Common myeloid progenitor, CD34-positive (primary cell): ENCODE results near the gene AP4E1.
"Not testable (repeated sequence)": the region's sequence is repeated elsewhere in the genome, so short reads cannot be mapped to it uniquely, and the experiment has no call there.

Experiments used
- CTCF ChIA-PET: fragments of 350-600 bp; sonication (Branson Sonifier 250); formaldehyde crosslinking; loops from one replicate; lab custom pipeline; 2021; ENCODE audit warnings: antibody characterized with exemption; lab: Charles Lee
- POLR2A ChIA-PET: fragments of 350-600 bp; sonication (Branson Sonifier 250); formaldehyde crosslinking; loops from one replicate; lab custom pipeline; 2021; ENCODE audit warnings: antibody characterized with exemption; lab: Charles Lee
- DNase-seq, 3 donors: peaks; one replicate each; pipeline versions ENCODE4 v3.0.0 to v3.0.0-alpha.2; 2013
- H3K27ac ChIP-seq, 2 experiments: 1 replicate in 1 of 2; 2 replicates in 1 of 2; pipeline ENCODE4 v1.7.0; 2013; ENCODE audit warnings: inconsistent platforms in 2 of 2, low read length in 2 of 2, mild to moderate bottlenecking in 2 of 2, low read depth in 1 of 2, moderate library complexity in 1 of 2; ENCODE audit not compliant: severe bottlenecking in 2 of 2, insufficient read depth in 1 of 2, poor library complexity in 1 of 2
- H3K27me3 ChIP-seq, 5 experiments: replicated peaks in 2 of 5; 1 replicate in 3 of 5; 2 replicates in 2 of 5; pipeline versions ENCODE4 v1.6.1 to v1.7.0; 2013; ENCODE audit warnings: low read length in 4 of 5, mild to moderate bottlenecking in 2 of 5, moderate library complexity in 2 of 5, inconsistent platforms in 1 of 5; ENCODE audit not compliant: insufficient read depth in 5 of 5, control insufficient read depth in 4 of 5
- H3K36me3 ChIP-seq, 4 experiments: 1 replicate in 2 of 4; 2 replicates in 2 of 4; pipeline versions ENCODE4 v1.6.1 to v1.7.0; 2013; ENCODE audit warnings: low read length in 3 of 4, control low read depth in 1 of 4, mild to moderate bottlenecking in 1 of 4; ENCODE audit not compliant: control insufficient read depth in 4 of 4, insufficient read depth in 4 of 4
- H3K4me1 ChIP-seq, 4 experiments: 1 replicate in 3 of 4; 2 replicates in 1 of 4; pipeline versions ENCODE4 v1.6.1 to v1.7.1; 2013; ENCODE audit warnings: low read length in 3 of 4, mild to moderate bottlenecking in 3 of 4, control low read depth in 1 of 4, inconsistent platforms in 1 of 4, moderate library complexity in 1 of 4; ENCODE audit not compliant: control insufficient read depth in 4 of 4, insufficient read depth in 4 of 4; ENCODE audit errors: control extremely low read depth in 1 of 4
- H3K4me3 ChIP-seq, 7 experiments: 1 replicate in 4 of 7; 2 replicates in 3 of 7; pipeline versions ENCODE4 v1.5.1 to v1.7.0; 2013; ENCODE audit warnings: mild to moderate bottlenecking in 7 of 7, low read length in 6 of 7, moderate library complexity in 6 of 7, inconsistent platforms in 2 of 7, low read depth in 2 of 7, control low read depth in 1 of 7; ENCODE audit not compliant: insufficient read depth in 4 of 7, control insufficient read depth in 1 of 7; ENCODE audit errors: extremely low read depth in 1 of 7
- H3K9me3 ChIP-seq, 5 experiments: 1 replicate in 4 of 5; 2 replicates in 1 of 5; pipeline versions ENCODE4 v1.6.1 to v1.7.1; 2013; ENCODE audit warnings: low read length in 4 of 5, mild to moderate bottlenecking in 2 of 5, inconsistent platforms in 1 of 5, low read depth in 1 of 5, moderate library complexity in 1 of 5; ENCODE audit not compliant: control insufficient read depth in 4 of 5, insufficient read depth in 2 of 5; ENCODE audit errors: control extremely low read depth in 1 of 5
- WGBS: methylation state at CpG from one replicate; pipeline ENCODE4 v1.1.5; 2013; ENCODE audit not compliant: insufficient coverage; 5-methylcytosine and 5-hydroxymethylcytosine counted together

AP4E1 gene

DNA sequence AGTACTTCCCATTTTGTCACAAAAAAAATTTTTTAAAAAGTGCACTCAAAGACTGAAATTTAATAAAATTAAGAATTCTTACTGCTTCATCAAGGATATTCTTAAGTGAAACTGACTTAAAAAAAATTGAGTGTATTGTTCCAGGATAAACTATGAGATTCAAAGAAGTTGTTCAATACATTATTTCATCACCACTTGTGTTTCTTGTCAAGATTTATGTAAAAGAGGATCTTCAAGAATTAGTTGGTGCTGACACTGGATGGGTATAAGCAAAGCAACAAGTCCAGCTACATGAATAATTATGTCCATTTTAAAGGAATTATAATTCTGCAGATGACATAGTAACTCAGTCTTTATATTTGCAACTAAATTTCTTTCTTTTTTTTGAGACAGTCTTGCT lies 4.3 kb upstream of the AP4E1 start:
- Histone ChIP-seq H3K27ac (no peak overlapping the region), H3K4me1 (peaks cover 9 to 24% (median 14%) of the 10 kb centered on the region in 4 experiments), H3K36me3 (no peaks in the 10 kb centered on the region), H3K9me3 (no peaks in the 10 kb centered on the region), H3K4me3 (no peak overlapping the region), H3K27me3 (no peaks in the 10 kb centered on the region)
- POLR2A ChIA-PET = no interaction called here
- DNase-seq = no peak
- CTCF ChIA-PET = interaction anchor here (0.7 kb wide), 1 partner anchor 25 kb away, joined by 3 read pairs; no protein-coding TSS in a partner anchor

DNA sequence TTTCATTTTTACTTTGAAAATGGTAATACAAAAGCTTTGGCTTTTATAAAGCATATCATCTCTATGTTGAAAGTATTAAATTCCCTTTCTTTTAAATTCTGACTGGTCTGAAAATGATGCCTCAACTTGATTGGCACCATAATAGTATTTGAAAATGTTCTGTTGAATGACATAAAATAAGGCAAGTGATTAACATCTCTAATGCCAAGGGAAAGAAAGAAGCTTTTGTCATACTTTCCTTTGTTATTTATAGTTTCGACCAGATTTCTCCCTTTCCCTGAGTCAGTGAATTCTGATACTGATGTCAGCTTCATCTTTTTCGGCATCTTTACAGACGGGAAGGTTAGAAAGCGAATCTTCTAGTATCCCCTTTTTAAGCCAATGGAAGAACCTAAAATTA lies 3.4 kb upstream of the AP4E1 start:
- no peaks in the 10 kb centered on the region for H3K36me3 ChIP-seq
- ChIA-PET CTCF (interaction anchor here (0.7 to 1.0 kb wide), 3 partner anchors 9 to 228 kb away, joined by 3 read pairs; no protein-coding TSS in a partner anchor), POLR2A (no interaction called here)
- H3K27ac ChIP-seq = no peak overlapping the region
- no peak for DNase-seq
- WGBS = no CpG with 5 or more reads among the region's 4 CpGs
- peaks cover 11 to 31% (median 20%) of the 10 kb centered on the region in 4 experiments for H3K4me1 ChIP-seq
- no peaks in the 10 kb centered on the region for H3K9me3 ChIP-seq
- H3K4me3 ChIP-seq = no peak overlapping the region
- H3K27me3 ChIP-seq = no peaks in the 10 kb centered on the region

- DNase-seq = peak; percentile 41 to 86 (median 85)
- Histone ChIP-seq H3K4me1 (peaks cover 15 to 48% (median 25%) of the 10 kb centered on the region in 4 experiments), H3K27me3 (no peaks in the 10 kb centered on the region), H3K36me3 (no peaks in the 10 kb centered on the region), H3K4me3 (peak overlapping the region in 6 of 7 experiments; percentile 96 to 98 (median 97)), H3K27ac (peak overlapping the region; percentile 77 to 95), H3K9me3 (no peaks in the 10 kb centered on the region)
- 67% methylated on average over 7 of the region's 16 CpGs for WGBS
- ChIA-PET CTCF (interaction anchor here (0.7 to 1.2 kb wide), 5 partner anchors 12 to 248 kb away, joined by 3 to 4 read pairs (median 3); no protein-coding TSS in a partner anchor), POLR2A (interaction anchor here (0.7 kb wide), 1 partner anchor 233 kb away, joined by 3 read pairs; no protein-coding TSS in a partner anchor)
These were observed 1.4 kb upstream of the AP4E1 start for GRCh38 chr15:50906954-50907600.

DNA sequence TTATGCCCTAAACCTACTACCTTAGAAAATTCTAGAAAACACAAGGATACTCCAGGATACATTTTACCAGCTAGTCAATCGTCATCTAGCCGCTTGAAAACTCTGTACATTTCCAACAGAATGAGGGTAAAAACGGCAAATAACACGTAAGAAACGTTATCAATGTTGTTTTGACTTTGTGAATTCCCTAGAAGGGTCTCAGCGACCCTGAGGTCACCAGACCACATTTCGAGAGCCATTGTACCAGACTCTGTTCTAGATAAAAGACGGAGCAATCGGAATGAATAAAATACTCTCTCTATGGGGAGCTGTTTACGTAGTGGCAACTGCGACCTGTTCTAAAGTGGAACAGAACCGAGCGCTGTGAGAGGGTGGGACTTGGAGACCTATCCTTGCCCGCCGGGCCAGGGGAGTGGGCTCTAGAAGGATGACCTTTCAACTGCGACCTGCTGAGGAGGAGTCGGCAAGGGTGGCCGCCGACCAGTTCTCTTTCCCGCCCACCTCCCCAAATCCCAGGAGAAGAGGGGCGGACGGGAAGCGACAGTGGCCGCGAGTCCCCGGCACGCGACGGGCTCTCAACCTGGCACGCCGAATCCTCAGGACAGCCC lies 778 bp upstream of the AP4E1 start:
- no peaks in the 10 kb centered on the region for H3K27me3 ChIP-seq
- H3K9me3 ChIP-seq = no peaks in the 10 kb centered on the region
- H3K4me1 ChIP-seq = peaks cover 15 to 47% (median 25%) of the 10 kb centered on the region in 4 experiments
- peaks cover 0 to under 1% (median 0%) of the 10 kb centered on the region in 4 experiments for H3K36me3 ChIP-seq
- H3K27ac ChIP-seq = peak overlapping the region; percentile 77 to 95
- H3K4me3 ChIP-seq = peak overlapping the region; percentile 79 to 98 (median 97)
- POLR2A ChIA-PET = interaction anchor here (0.7 kb wide), 1 partner anchor 233 kb away, joined by 3 read pairs; no protein-coding TSS in a partner anchor
- 1% methylated on average over 30 of the region's 31 CpGs for WGBS
- peak; percentile 47 to 76 (median 63) for DNase-seq
- CTCF ChIA-PET = interaction anchor here (0.7 to 1.2 kb wide), 5 partner anchors 13 to 248 kb away, joined by 3 to 4 read pairs (median 3); no protein-coding TSS in a partner anchor

DNA sequence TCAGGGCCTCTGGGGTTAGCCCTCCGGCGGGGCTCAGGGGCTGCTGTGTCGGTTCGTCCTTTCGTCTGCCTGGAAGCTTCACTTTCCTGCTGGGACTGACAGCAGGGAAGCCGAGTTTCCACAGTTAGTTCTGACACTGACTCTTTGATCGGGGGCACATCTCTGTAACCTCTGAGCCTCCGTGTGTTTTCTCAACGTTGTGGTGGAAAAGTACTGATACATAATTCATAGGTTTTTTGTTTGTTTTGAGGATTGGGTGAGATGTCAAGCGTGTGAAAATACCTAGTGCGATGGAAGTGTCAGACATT lies 481 bp downstream of the AP4E1 start:
- Histone ChIP-seq H3K27me3 (no peaks in the 10 kb centered on the region), H3K9me3 (no peaks in the 10 kb centered on the region), H3K4me3 (peak overlapping the region; percentile 79 to 98 (median 97)), H3K27ac (peak overlapping the region; percentile 81 to 95), H3K4me1 (peaks cover 15 to 44% (median 25%) of the 10 kb centered on the region in 4 experiments), H3K36me3 (peaks cover 0 to 5% (median 1%) of the 10 kb centered on the region in 4 experiments)
- CTCF ChIA-PET = interaction anchor here (0.6 to 1.5 kb wide), 5 partner anchors 17 to 236 kb away, joined by 3 to 5 read pairs (median 4); no protein-coding TSS in a partner anchor
- DNase-seq = peak in 1 of 3 donors; percentile 49
- 0% methylated on average over 6 of the region's 11 CpGs for WGBS
- POLR2A ChIA-PET = no interaction called here

DNA sequence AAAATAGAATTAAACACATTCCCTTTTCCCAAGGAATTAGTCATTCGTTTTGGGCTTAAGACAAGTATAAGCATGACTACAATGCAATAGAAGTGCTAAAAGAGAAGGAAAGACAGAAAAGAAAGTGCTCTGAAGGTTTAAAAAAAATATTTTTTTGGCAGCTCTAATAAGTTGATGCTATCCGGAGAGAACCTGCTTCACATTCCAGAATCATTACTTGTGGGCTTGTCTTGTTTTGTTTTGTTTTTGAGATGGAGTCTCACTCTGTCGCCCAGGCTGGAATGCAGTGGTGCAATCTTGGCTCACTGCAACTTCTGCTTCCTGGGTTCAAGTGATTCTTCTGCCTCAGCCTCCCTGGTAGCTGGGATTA lies 1.9 kb downstream of the AP4E1 start:
- not testable (repeated sequence) for H3K27ac ChIP-seq, H3K4me3 ChIP-seq, DNase-seq, H3K36me3 ChIP-seq, H3K27me3 ChIP-seq, H3K9me3 ChIP-seq
- 86% methylated on average over 1 of the region's 3 CpGs for WGBS
- ChIA-PET POLR2A (interaction anchor here (0.7 kb wide), 1 partner anchor 9 kb away, joined by 3 read pairs; no protein-coding TSS in a partner anchor), CTCF (interaction anchor here (0.9 kb wide), 1 partner anchor 412 kb away, joined by 3 read pairs; no protein-coding TSS in a partner anchor)
- H3K4me1 ChIP-seq = peaks cover 15 to 44% (median 25%) of the 10 kb centered on the region in 4 experiments

DNA sequence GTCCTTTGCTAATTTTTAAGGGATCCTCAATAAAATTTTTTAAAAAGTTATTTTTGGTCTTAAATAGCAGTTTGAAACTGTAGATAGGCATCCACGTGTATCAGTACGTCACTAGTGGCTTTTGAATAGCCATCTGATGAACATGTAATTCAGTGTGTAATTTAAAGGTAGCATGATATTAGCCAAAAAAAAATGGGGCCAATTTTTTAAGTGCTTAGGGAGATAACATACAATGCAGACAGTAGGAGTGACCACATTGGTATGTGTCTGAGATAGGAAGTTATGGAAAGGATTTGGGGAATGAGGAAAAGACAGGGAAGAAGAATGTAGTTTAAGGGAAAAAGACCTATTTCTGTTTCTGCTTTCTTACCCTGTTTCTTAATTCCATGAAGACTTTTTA lies 2.5 kb downstream of the AP4E1 start:
- H3K36me3 ChIP-seq = peaks cover 2 to 12% (median 7%) of the 10 kb centered on the region in 4 experiments
- no peaks in the 10 kb centered on the region for H3K27me3 ChIP-seq
- H3K27ac ChIP-seq = no peak overlapping the region
- H3K4me3 ChIP-seq = no peak overlapping the region
- H3K4me1 ChIP-seq = peaks cover 15 to 44% (median 25%) of the 10 kb centered on the region in 4 experiments
- 94% methylated on average over 2 of the region's 2 CpGs for WGBS
- POLR2A ChIA-PET = no interaction called here
- CTCF ChIA-PET = no interaction called here
- H3K9me3 ChIP-seq = no peaks in the 10 kb centered on the region
- DNase-seq = no peak
